A673 (cell line): ENCODE measurements around the gene VTA1.

Experiments used
- EZH2 ChIP-seq: fragments of 200-600 bp; sonication (generic); IDR thresholded peaks from 2 replicates; pipeline ENCODE4 v1.6.1; 2017; ENCODE audit warnings: borderline replicate concordance, low read depth, mild to moderate bottlenecking, mixed read lengths, antibody characterized with exemption, low read length; ENCODE audit not compliant: poor library complexity, severe bottlenecking
- TF ChIP-seq, protein P1 (sequence below): fragments of 300-800, 200-600 bp; sonication (generic); conservative IDR thresholded peaks from 2 replicates; pipeline ENCODE4 v1.5.1; 2017; ENCODE audit warnings: low read depth, mild to moderate bottlenecking, antibody characterized with exemption, low read length, moderate library complexity, mixed read lengths

DNA sequence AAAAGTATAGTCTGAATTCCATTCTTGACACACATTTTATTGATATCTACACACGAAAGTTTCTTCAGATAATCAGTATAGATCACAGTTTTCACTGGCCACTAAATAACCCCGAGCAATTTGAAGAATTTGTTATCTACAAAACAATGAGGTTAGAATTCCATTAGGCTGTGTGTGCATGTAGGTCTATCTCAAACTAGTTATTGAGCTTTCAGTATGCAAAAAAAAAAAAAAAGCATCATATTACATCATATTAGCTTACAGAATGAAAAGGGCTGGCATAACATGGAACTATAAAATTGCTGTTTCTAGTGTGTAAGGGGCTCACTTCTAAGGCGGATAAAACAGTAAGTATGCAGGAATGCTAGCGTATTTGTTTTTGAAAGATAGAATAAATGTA lies 95.2 kb downstream of the VTA1 start:
- TF ChIP-seq, protein P1, sequence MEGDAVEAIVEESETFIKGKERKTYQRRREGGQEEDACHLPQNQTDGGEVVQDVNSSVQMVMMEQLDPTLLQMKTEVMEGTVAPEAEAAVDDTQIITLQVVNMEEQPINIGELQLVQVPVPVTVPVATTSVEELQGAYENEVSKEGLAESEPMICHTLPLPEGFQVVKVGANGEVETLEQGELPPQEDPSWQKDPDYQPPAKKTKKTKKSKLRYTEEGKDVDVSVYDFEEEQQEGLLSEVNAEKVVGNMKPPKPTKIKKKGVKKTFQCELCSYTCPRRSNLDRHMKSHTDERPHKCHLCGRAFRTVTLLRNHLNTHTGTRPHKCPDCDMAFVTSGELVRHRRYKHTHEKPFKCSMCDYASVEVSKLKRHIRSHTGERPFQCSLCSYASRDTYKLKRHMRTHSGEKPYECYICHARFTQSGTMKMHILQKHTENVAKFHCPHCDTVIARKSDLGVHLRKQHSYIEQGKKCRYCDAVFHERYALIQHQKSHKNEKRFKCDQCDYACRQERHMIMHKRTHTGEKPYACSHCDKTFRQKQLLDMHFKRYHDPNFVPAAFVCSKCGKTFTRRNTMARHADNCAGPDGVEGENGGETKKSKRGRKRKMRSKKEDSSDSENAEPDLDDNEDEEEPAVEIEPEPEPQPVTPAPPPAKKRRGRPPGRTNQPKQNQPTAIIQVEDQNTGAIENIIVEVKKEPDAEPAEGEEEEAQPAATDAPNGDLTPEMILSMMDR: no peak
- no peak for TF ChIP-seq EZH2
